Adrenal gland (tissue), 12 donors: ENCODE results near the gene MTUS2. TPM values are rescaled to one million over a fixed set of nuclear protein-coding genes. Genes with fewer than 3 reads are reported as not detected.

Experiments used
- DNase-seq, 7 donors: peaks; one replicate each; pipeline ENCODE4 v3.0.0-alpha.2; 2019 to 2020
- H3K27ac ChIP-seq, 5 donors: fragments of 200-600 bp; sonication (generic) in 4 of 5; 1 replicate in 3 of 5; 2 replicates in 2 of 5; pipeline versions ENCODE4 v1.5.1 to v1.8.0; 2016 to 2020; ENCODE audit warnings: mild to moderate bottlenecking in 1 of 5
- H3K27me3 ChIP-seq: fragments of 200-600 bp; 2 replicates; pipeline ENCODE4 v1.8.0; 2021
- H3K36me3 ChIP-seq, 2 donors: fragments of 200-600 bp; replicated peaks in 1 of 2; 1 replicate in 1 of 2; 2 replicates in 1 of 2; pipeline versions ENCODE4 v1.5.1 to v1.8.0; 2018 to 2022
- H3K4me1 ChIP-seq, 2 donors: fragments of 200-600 bp; replicated peaks in 1 of 2; 1 replicate in 1 of 2; 2 replicates in 1 of 2; pipeline versions ENCODE4 v1.5.1 to v1.8.0; 2018 to 2021
- H3K4me3 ChIP-seq, 4 donors: fragments of 200-600 bp; sonication (generic) in 3 of 4; one replicate each; pipeline ENCODE4 v1.5.1; 2016 to 2018
- H3K9me3 ChIP-seq, 3 donors: fragments of 200-600 bp; sonication (generic) in 1 of 3; replicated peaks in 1 of 3; 1 replicate in 2 of 3; 2 replicates in 1 of 3; pipeline versions ENCODE4 v1.5.1 to v1.8.0; 2016 to 2021
- POLR2A ChIP-seq, 2 donors: fragments of 450-650 bp; IDR thresholded peaks; one replicate each; pipeline ENCODE4 v1.6.1; 2017; ENCODE audit warnings: antibody characterized with exemption in 2 of 2, mild to moderate bottlenecking in 2 of 2, moderate library complexity in 1 of 2
- WGBS, 4 donors: extraction: QIAGEN DNeasy Blood & Tissue Kit in 2 of 4; methylation state at CpG; one replicate each; pipeline versions ENCODE4 v1.1.5 to v1.1.7; 2013 to 2017; 5-methylcytosine and 5-hydroxymethylcytosine counted together
- intact Hi-C, 2 donors: fragments of 100-400 bp; cut with DNase I; formaldehyde crosslinking; loops; one replicate each; pipeline versions ENCODE4 v1.14.1 to v1.15.0; 2022 to 2023
- polyA plus RNA-seq, 3 donors: library from polyadenylated mRNA; stranded (reverse); fragments of 200-250 nt in 2 of 3; fragments of 350-450 nt in 1 of 3; fragmentation: Illumina TruSeq in 1 of 3; extraction: RNeasy Lipid Tissue Mini Kit (QIAGEN cat#74804) in 1 of 3; gene quantifications; one replicate each; pipeline ENCODE4 v1.2.3, GENCODE V29; 2013 to 2014
- total RNA-seq, 9 donors: library from RNA; depleted of rRNA in 4 of 9; stranded (reverse); fragments of >200 nt in 4 of 9; fragments of 120-200 nt in 1 of 9; fragmentation: NEBNext Ultra II Directional in 1 of 9; extraction: Animal tissue kit (Norgen Biotek cat#: 25700) in 1 of 9; gene quantifications; one replicate each; pipeline versions ENCODE4 v1.1.0 to v1.2.4, GENCODE V29; 2013 to 2023
- TF ChIP-seq, protein P1 (sequence below), 6 experiments: fragments of 450-650 bp in 4 of 6; fragments of 200-600 bp in 2 of 6; sonication (generic) in 1 of 6; IDR thresholded peaks; 1 replicate in 5 of 6; 2 replicates in 1 of 6; pipeline versions ENCODE4 v1.5.1 to v1.8.0; 2016 to 2021; ENCODE audit warnings: antibody characterized with exemption in 6 of 6, mild to moderate bottlenecking in 2 of 6, moderate library complexity in 1 of 6
- donor health status: healthy with polysubstance abuse.
- donor health status: Bipolar disorder and iron deficiency.
- donor health status: DM: yes; HTN: yes; CAD: no.
- donor health status: DM: no; HTN: no; CAD: no.
- donor health status: DM: no; HTN: no; CAD: no.
- donor health status: DM: yes; HTN: yes; CAD: no.

Gene MTUS2
- total and polyA plus RNA-seq, 12 donors = 0.07 to 0.24 (median 0.14) TPM; not detected in 5

DNA sequence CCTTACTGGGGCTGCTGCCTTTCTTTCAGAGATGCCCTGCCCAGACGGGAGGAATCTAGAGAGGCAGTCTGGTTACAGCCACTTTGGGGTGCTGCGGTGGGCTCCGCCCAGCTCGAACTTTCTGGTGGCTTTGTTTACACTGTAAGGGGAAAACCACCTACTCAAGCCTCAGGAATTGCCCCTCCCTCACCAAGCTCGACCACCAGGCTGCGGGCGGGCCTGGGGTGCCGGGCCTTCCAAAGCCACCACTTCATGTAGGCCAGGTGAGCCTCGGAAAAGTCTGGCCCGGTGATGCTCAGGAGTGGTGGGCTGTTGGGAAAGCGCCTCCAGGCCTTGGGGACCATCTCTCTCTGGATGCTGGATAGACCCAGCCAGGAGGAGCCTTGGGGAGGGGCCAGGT lies 218.6 kb downstream of the MTUS2 start:
- Histone ChIP-seq H3K4me3 (no peak overlapping the region), H3K9me3 (no peaks in the 10 kb centered on the region), H3K36me3 (no peaks in the 10 kb centered on the region), H3K27me3 (no peaks in the 10 kb centered on the region), H3K27ac (no peak overlapping the region), H3K4me1 (no peaks in the 10 kb centered on the region)
- WGBS, 4 donors = 83 to 90% (median 87%) methylated on average over 5 to 11 of the region's 11 CpGs
- DNase-seq = no peak
- intact Hi-C loops = no loop called here
- no peak for TF ChIP-seq POLR2A (IDR thresholded peaks at IDR 0.05)
- TF ChIP-seq, protein P1, sequence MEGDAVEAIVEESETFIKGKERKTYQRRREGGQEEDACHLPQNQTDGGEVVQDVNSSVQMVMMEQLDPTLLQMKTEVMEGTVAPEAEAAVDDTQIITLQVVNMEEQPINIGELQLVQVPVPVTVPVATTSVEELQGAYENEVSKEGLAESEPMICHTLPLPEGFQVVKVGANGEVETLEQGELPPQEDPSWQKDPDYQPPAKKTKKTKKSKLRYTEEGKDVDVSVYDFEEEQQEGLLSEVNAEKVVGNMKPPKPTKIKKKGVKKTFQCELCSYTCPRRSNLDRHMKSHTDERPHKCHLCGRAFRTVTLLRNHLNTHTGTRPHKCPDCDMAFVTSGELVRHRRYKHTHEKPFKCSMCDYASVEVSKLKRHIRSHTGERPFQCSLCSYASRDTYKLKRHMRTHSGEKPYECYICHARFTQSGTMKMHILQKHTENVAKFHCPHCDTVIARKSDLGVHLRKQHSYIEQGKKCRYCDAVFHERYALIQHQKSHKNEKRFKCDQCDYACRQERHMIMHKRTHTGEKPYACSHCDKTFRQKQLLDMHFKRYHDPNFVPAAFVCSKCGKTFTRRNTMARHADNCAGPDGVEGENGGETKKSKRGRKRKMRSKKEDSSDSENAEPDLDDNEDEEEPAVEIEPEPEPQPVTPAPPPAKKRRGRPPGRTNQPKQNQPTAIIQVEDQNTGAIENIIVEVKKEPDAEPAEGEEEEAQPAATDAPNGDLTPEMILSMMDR (IDR thresholded peaks at IDR 0.05) = no peak

DNA sequence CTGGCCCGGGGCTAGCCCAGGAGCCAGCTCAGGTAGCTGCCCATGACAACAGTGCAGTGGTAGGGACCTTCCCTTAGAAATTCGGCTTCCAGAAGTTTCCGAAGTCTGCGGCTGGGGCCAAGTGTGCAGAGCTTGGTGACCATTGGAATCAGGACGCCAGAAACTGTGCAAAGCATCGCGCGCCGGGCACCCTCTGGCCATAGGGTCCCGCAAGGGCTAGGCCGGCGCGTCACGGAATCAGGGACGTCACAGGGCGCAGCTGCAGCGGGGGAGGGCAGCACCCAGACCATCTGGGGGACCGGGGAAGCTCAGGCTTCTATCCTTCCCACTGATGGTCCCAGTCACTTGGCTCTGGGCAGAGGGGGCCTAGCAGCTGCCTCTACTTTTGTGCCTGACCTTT lies 219.1 kb downstream of the MTUS2 start:
- no peak overlapping the region for H3K27ac ChIP-seq
- no peaks in the 10 kb centered on the region for H3K27me3 ChIP-seq
- no peak overlapping the region for H3K4me3 ChIP-seq
- no peaks in the 10 kb centered on the region for H3K9me3 ChIP-seq
- H3K36me3 ChIP-seq = no peaks in the 10 kb centered on the region
- no peak for TF ChIP-seq POLR2A (IDR thresholded peaks at IDR 0.05)
- TF ChIP-seq, protein P1 (IDR thresholded peaks at IDR 0.05) = no peak
- no peak for DNase-seq
- intact Hi-C loops = no loop called here
- no peaks in the 10 kb centered on the region for H3K4me1 ChIP-seq
- 68 to 87% (median 85%) methylated on average over 5 to 18 of the region's 18 CpGs for WGBS, 4 donors

DNA sequence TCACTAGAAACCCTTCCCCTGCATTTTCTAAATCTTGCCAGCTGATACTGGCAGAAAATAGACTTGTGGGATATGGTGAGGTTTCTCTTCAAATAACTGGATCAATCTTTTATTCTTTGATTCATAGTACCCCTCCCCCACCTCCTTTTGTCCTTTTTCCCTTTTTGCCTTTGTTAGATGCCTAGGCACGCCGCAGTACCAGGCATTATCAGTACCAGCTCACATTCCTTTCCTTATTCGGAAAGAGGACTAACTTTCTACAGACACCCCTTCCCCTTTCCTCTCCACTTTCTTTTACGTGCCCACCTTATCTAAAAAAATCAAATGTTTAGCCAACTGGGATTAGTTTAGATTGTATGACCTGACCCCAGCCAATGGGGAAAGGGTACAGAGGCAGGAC lies 226.4 kb downstream of the MTUS2 start:
- Histone ChIP-seq H3K4me3 (no peak overlapping the region), H3K27me3 (no peaks in the 10 kb centered on the region), H3K36me3 (no peaks in the 10 kb centered on the region), H3K27ac (no peak overlapping the region), H3K9me3 (no peaks in the 10 kb centered on the region), H3K4me1 (no peaks in the 10 kb centered on the region)
- intact Hi-C loops = no loop called here
- DNase-seq = no peak
- 47 to 51% (median 48%) methylated on average over 4 of the region's 4 CpGs for WGBS, 4 donors
- TF ChIP-seq, protein P1 (IDR thresholded peaks at IDR 0.05) = no peak
- no peak for TF ChIP-seq POLR2A (IDR thresholded peaks at IDR 0.05)

DNA sequence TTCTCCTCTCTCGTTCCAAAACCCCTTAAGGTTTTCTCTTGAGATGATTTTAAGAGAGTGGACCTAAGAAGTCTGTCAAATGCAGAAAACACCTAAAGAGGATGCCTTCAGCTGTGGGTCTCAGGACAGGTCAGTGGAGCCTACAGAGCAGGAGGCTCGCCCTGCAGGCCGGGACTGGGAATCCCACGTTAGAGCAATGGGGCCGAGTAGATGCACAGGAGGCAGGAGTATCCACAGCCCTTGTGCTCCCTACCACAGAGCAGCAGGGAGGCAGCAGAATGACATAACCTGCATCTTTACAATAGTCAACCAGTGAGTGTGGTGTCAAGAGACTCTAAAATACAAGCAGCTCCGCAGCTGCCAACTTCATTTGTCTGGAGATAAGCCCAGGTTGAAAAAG lies 229.4 kb downstream of the MTUS2 start:
- Histone ChIP-seq H3K27ac (no peak overlapping the region), H3K27me3 (no peaks in the 10 kb centered on the region), H3K4me1 (no peaks in the 10 kb centered on the region), H3K4me3 (no peak overlapping the region), H3K36me3 (no peaks in the 10 kb centered on the region), H3K9me3 (no peaks in the 10 kb centered on the region)
- intact Hi-C loops = no loop called here
- WGBS, 4 donors = 71 to 76% (median 74%) methylated on average over 6 of the region's 6 CpGs
- DNase-seq = no peak
- no peak for TF ChIP-seq POLR2A (IDR thresholded peaks at IDR 0.05)
- TF ChIP-seq, protein P1 (IDR thresholded peaks at IDR 0.05) = no peak
